PFSK-1 (cell line): ENCODE results near the gene AFTPH.

Experiments used
- FOXP2 ChIP-seq: optimal IDR thresholded peaks from 2 replicates; pipeline ENCODE3; 2011; ENCODE audit warnings: borderline replicate concordance, control low read depth, inconsistent platforms; ENCODE audit not compliant: insufficient read depth; ENCODE audit errors: extremely low read length, extremely low read depth
- POLR2AphosphoS5 ChIP-seq: IDR thresholded peaks from 2 replicates; pipeline ENCODE4 v1.6.1; 2012; ENCODE audit warnings: low read depth, mild to moderate bottlenecking, control low read depth, low read length, moderate library complexity
- SIN3A ChIP-seq: IDR thresholded peaks from 2 replicates; pipeline ENCODE4 v1.6.1; 2012; ENCODE audit warnings: mild to moderate bottlenecking, low read length, moderate library complexity, borderline replicate concordance; ENCODE audit not compliant: insufficient read depth
- TAF1 ChIP-seq: IDR thresholded peaks from 2 replicates; pipeline ENCODE4 v1.6.1; 2012; ENCODE audit warnings: low read length, control low read depth, borderline replicate concordance; ENCODE audit not compliant: insufficient read depth
- TF ChIP-seq, protein P1 (sequence below), 2 experiments: IDR thresholded peaks; 2 replicates each; pipeline versions ENCODE4 v1.6.1 to v1.8.0; 2011 to 2012; ENCODE audit warnings: low read depth in 2 of 2, low read length in 2 of 2, control low read depth in 1 of 2, inconsistent platforms in 1 of 2, mild to moderate bottlenecking in 1 of 2, moderate library complexity in 1 of 2; ENCODE audit not compliant: insufficient read depth in 1 of 2

Gene AFTPH

DNA sequence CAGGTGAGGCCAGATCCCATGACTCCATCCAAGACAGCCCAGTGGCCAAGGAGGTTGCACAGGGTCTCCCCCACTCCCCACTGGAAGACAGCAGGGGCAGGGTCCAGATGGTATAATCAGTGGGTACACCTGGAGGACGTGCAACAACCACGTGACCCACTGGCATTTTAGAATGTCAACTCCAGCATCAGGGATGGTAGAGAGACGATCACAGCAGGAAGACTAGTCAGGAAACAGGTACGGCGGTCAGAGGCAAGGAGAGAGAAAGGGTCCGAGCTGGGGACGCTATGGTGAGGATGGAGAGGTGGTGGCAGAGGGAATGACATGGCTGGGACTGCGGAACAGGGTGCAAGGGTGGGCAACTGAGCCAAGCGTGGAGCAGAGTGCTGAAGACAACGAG is 106.6 kb downstream of the AFTPH start:
- TF ChIP-seq SIN3A = no peak
- no peak for TF ChIP-seq TAF1
- no peak for TF ChIP-seq POLR2AphosphoS5
- no peak for TF ChIP-seq FOXP2
- TF ChIP-seq, protein P1, sequence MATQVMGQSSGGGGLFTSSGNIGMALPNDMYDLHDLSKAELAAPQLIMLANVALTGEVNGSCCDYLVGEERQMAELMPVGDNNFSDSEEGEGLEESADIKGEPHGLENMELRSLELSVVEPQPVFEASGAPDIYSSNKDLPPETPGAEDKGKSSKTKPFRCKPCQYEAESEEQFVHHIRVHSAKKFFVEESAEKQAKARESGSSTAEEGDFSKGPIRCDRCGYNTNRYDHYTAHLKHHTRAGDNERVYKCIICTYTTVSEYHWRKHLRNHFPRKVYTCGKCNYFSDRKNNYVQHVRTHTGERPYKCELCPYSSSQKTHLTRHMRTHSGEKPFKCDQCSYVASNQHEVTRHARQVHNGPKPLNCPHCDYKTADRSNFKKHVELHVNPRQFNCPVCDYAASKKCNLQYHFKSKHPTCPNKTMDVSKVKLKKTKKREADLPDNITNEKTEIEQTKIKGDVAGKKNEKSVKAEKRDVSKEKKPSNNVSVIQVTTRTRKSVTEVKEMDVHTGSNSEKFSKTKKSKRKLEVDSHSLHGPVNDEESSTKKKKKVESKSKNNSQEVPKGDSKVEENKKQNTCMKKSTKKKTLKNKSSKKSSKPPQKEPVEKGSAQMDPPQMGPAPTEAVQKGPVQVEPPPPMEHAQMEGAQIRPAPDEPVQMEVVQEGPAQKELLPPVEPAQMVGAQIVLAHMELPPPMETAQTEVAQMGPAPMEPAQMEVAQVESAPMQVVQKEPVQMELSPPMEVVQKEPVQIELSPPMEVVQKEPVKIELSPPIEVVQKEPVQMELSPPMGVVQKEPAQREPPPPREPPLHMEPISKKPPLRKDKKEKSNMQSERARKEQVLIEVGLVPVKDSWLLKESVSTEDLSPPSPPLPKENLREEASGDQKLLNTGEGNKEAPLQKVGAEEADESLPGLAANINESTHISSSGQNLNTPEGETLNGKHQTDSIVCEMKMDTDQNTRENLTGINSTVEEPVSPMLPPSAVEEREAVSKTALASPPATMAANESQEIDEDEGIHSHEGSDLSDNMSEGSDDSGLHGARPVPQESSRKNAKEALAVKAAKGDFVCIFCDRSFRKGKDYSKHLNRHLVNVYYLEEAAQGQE (IDR thresholded peaks at IDR 0.05; ENCODE audit: insufficient read depth in 1 of 2, low read depth in 2 of 2, low read length in 2 of 2) = no peak

DNA sequence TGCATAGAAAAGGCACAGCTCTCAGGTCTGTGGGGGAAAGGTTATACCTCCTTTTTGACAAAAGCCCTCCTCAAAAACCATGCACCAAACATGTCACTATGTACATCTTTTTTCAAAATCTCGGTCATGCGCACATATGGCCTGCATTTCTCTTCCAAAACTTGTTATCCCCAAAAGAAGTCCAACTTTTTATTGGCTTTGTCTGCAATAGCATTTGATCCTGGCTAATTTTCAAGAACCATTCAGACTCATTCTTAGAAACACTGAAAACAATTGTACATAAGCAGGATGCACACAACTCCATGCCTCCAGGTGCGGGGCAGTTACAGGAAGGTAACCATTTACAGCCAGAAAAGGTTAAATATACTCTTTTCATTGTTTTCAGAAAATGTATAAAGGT is 107.6 kb downstream of the AFTPH start:
- no peak for TF ChIP-seq POLR2AphosphoS5
- TF ChIP-seq, protein P1 (IDR thresholded peaks at IDR 0.05; ENCODE audit: insufficient read depth in 1 of 2, low read depth in 2 of 2, low read length in 2 of 2) = no peak
- TF ChIP-seq TAF1 = no peak
- no peak for TF ChIP-seq FOXP2
- no peak for TF ChIP-seq SIN3A

DNA sequence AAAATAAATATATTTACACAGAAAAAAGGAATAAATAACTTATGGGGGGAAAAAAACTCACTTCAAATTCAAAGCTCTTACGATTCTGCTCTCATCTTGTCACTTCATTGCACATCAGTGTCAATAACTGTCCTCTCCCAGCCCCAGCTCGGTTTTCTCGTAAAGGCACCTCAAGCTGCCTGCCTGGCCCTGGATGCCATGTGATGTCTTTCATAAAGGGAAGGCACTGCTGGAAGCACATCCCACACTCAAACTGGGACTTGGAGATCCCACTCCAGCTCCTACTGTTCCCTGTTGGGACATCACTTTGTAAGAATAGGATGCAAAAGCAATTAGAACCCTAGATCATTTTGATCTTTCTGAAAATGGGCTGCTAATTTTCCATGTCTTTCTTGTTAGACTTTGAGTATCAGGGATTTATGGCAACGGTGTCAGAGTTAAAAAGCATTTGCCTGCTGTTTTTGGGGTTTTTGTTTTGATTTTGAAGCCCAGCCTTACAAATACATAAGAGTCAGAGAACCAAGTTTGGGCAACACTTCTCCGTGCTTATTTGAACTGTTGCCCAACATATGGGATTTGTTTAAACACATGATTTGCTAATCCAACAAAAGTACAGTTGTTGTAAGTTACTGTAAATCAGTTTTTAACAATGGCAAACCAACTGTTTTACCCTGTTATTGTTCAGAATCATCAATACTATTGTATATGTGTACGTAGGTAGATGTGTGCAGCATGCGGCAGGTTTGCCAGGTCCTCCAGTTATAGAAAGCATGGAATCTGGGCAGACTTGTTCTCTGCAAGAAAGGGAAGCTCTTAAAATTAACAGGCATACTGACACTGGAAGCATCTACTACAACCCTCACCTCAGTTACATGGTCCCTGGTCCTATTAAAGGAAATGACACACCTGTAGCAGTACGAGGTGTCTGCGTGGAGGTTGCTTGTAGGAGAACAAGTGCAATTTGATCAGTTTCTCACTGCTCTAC is 109.0 kb downstream of the AFTPH start:
- TF ChIP-seq, protein P1 (IDR thresholded peaks at IDR 0.05; ENCODE audit: insufficient read depth in 1 of 2, low read depth in 2 of 2, low read length in 2 of 2) = no peak
- TF ChIP-seq SIN3A (no peak), POLR2AphosphoS5 (no peak), TAF1 (no peak), FOXP2 (no peak)

DNA sequence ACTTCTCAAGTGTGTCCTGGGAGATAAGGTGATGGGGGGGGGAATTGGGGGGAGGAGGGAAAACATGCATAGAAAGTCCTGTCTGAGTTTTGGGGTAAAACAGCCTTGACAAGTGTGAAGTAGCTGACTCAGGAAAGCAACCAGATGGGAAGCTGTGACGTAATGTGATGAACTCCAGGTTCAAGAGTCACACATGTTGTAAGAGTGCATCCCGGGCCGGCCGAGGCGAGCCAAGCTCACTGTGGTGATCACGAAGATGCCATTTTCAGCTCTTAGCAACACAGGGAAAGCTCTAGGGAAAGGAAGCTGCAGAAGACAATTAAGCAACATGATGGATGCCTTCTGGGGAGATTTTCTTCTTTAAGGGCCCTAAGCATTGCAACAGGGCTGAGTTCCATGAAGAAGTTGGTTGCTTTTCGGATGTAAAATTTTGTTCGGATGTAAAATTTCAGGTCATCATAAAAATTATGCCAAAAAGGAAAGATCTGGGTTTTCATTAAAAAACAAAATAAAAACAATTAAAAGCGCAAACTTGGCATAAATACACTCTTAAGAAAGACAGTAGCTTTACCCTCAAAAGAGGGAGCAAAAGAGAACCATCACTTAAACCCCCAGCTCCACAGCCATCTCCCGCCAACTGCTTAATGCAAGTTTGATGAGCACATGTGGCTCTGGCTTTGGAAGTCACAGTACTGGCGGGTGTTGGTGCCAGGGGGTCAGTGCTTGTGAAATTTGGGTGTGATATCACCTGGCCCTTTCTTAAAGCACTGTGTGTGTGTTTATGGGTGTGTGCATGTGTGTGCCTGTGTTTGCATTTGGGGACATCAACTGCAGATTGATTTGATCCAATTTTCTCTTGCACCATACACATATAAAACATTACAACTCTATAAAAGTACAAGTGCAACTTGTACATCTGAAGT is 110.5 kb downstream of the AFTPH start:
- TF ChIP-seq FOXP2 (no peak), SIN3A (no peak), TAF1 (no peak), POLR2AphosphoS5 (no peak)
- TF ChIP-seq, protein P1 (IDR thresholded peaks at IDR 0.05; ENCODE audit: insufficient read depth in 1 of 2, low read depth in 2 of 2, low read length in 2 of 2) = no peak
